ENCODE results near the gene ACCSL. TPM values are rescaled to one million over a fixed set of nuclear protein-coding genes. Genes with fewer than 3 reads are reported as not detected.

Gene ACCSL
- not detected for total RNA-seq
- long read RNA-seq: 0 reads

- intact Hi-C loops (cut with micrococcal nuclease): no loop called here
- ATAC-seq (peak; percentile 33), DNase-seq (no peak)
Measured at GRCh38 chr11:44047931-44048431, at the start of gene ACCSL. Gene ACCSL, plus strand, starts transcription at chr11:44047981. Its CDS starts 56 bp downstream, at chr11:44048037.

- no peak for DNase-seq
- intact Hi-C loops (cut with micrococcal nuclease): no loop called here
- no peak for ATAC-seq
Measured at GRCh38 chr11:43998308-43998707, 49.5 kb upstream of the ACCSL start.

GRCh38 chr11:44000731-44001130 is 47.0 kb upstream of the ACCSL start:
- ATAC-seq: no peak
- DNase-seq: no peak
- intact Hi-C loops (cut with micrococcal nuclease): no loop called here

GRCh38 chr11:44002191-44003093 is 45.3 kb upstream of the ACCSL start:
- no peak for DNase-seq
- no peak for ATAC-seq

GRCh38 chr11:44003736-44004451 is 43.9 kb upstream of the ACCSL start:
- intact Hi-C loops (cut with micrococcal nuclease): no loop called here
- no peak for DNase-seq
- ATAC-seq: no peak

More at GRCh38 chr11:44002191-44003093, 45.3 kb upstream of the ACCSL start:
- intact Hi-C loops (cut with micrococcal nuclease): no loop called here

GRCh38 chr11:44004452-44005062 is 43.2 kb upstream of the ACCSL start:
- no peak for DNase-seq
- no peak for ATAC-seq
- intact Hi-C loops (cut with micrococcal nuclease): no loop called here

GRCh38 chr11:44005063-44005701 is 42.6 kb upstream of the ACCSL start:
- DNase-seq (no peak), ATAC-seq (no peak)
- intact Hi-C loops (cut with micrococcal nuclease): no loop called here

- DNase-seq (no peak), ATAC-seq (no peak)
- intact Hi-C loops (cut with micrococcal nuclease): no loop called here
Measured at GRCh38 chr11:44005956-44006355, 41.8 kb upstream of the ACCSL start.

- intact Hi-C loops (cut with micrococcal nuclease): no loop called here
- DNase-seq: no peak
- peak; percentile 76 for ATAC-seq
Measured at GRCh38 chr11:44006917-44007361, 40.8 kb upstream of the ACCSL start.

GRCh38 chr11:44007481-44008087 is 40.2 kb upstream of the ACCSL start:
- intact Hi-C loops (cut with micrococcal nuclease): no loop called here
- DNase-seq (no peak), ATAC-seq (no peak)

- DNase-seq (no peak), ATAC-seq (no peak)
- intact Hi-C loops (cut with micrococcal nuclease): no loop called here
Measured at GRCh38 chr11:44008088-44008501, 39.7 kb upstream of the ACCSL start.

GRCh38 chr11:44008698-44009097 is 39.1 kb upstream of the ACCSL start:
- DNase-seq (no peak), ATAC-seq (no peak)
- intact Hi-C loops (cut with micrococcal nuclease): no loop called here

GRCh38 chr11:44010789-44011251 is 37.0 kb upstream of the ACCSL start:
- intact Hi-C loops (cut with micrococcal nuclease): no loop called here
- ATAC-seq: no peak
- DNase-seq: no peak

GRCh38 chr11:44011797-44012196 is 36.0 kb upstream of the ACCSL start:
- DNase-seq: no peak
- no peak for ATAC-seq
- intact Hi-C loops (cut with micrococcal nuclease): no loop called here

- intact Hi-C loops (cut with micrococcal nuclease): no loop called here
- no peak for ATAC-seq
- no peak for DNase-seq
Measured at GRCh38 chr11:44014968-44015623, 32.7 kb upstream of the ACCSL start.

GRCh38 chr11:44015624-44016007 is 32.2 kb upstream of the ACCSL start:
- intact Hi-C loops (cut with micrococcal nuclease): no loop called here
- ATAC-seq (no peak), DNase-seq (no peak)

- DNase-seq (peak; percentile 75), ATAC-seq (peak; percentile 84)
- intact Hi-C loops (cut with micrococcal nuclease): no loop called here
Measured at GRCh38 chr11:44016131-44016530, 31.6 kb upstream of the ACCSL start.

Measured in left ventricle myocardium superior (tissue), 1 donor.